PC-9 (cell line): ENCODE results near the gene COX14. TPM values are rescaled to one million over a fixed set of nuclear protein-coding genes. Genes with fewer than 3 reads are reported as not detected.
A peak's percentile ranks its signal among the peaks of the same experiment; 100 is the strongest.

ENCODE experiments used
- BruUV-seq: library from RNA; stranded (reverse); fragments of 400-500 nt; replicated peaks from 2 replicates; lab custom pipeline; 2021; lab: Mats Ljungman, UMichigan
- CTCF ChIA-PET: fragments of 300-600 bp; sonication (Branson Sonifier 250); formaldehyde crosslinking; loops from one replicate; lab custom pipeline; 2022; ENCODE audit warnings: antibody characterized with exemption; lab: Charles Lee
- POLR2A ChIA-PET: fragments of 300-600 bp; sonication (Branson Sonifier 250); formaldehyde crosslinking; loops from one replicate; lab custom pipeline; 2022; ENCODE audit warnings: antibody characterized with exemption; ENCODE audit not compliant: unreplicated experiment; lab: Charles Lee
- DNase-seq, 2 experiments: peaks; one replicate each; pipeline versions ENCODE4 v3.0.0 to v3.0.0-alpha.2; 2015 to 2022; ENCODE audit warnings: mixed read lengths in 1 of 2
- H2AFZ ChIP-seq: fragments of 200-600 bp; sonication (generic); 2 replicates; pipeline ENCODE4 v1.8.1; 2017; ENCODE audit warnings: antibody characterized with exemption
- H3F3A ChIP-seq: fragments of 200-600 bp; sonication (generic); 2 replicates; pipeline ENCODE4 v1.8.1; 2017; ENCODE audit warnings: antibody characterized with exemption, mild to moderate bottlenecking, low read depth; ENCODE audit not compliant: insufficient read depth
- H3K27ac ChIP-seq: fragments of 200-600 bp; sonication (generic); 2 replicates; pipeline ENCODE4 v1.6.1; 2016; ENCODE audit warnings: mixed run types
- H3K27me3 ChIP-seq: fragments of 200-600 bp; sonication (generic); 2 replicates; pipeline ENCODE4 v1.6.1; 2016; ENCODE audit warnings: low read depth, mixed run types; ENCODE audit not compliant: insufficient read depth
- H3K36me3 ChIP-seq: fragments of 200-600 bp; sonication (generic); 2 replicates; pipeline ENCODE4 v1.6.1; 2016; ENCODE audit warnings: low read depth, mixed run types
- H3K4me1 ChIP-seq: fragments of 200-600 bp; sonication (generic); replicated peaks from 2 replicates; pipeline ENCODE4 v1.6.1; 2016; ENCODE audit warnings: mixed run types; ENCODE audit not compliant: insufficient read depth
- H3K4me2 ChIP-seq: fragments of 200-600 bp; sonication (generic); 2 replicates; pipeline ENCODE4 v1.6.1; 2017; ENCODE audit warnings: mixed run types
- H3K4me3 ChIP-seq: fragments of 200-600 bp; sonication (generic); 2 replicates; pipeline ENCODE4 v1.6.1; 2016; ENCODE audit warnings: mixed run types
- H3K79me2 ChIP-seq: fragments of 200-600 bp; sonication (generic); 2 replicates; pipeline ENCODE4 v1.6.1; 2017; ENCODE audit warnings: low read depth, mixed run types
- H3K9me2 ChIP-seq: fragments of 200-600 bp; sonication (generic); 2 replicates; pipeline ENCODE4 v1.8.1; 2017; ENCODE audit warnings: mild to moderate bottlenecking; ENCODE audit not compliant: insufficient read depth
- H3K9me3 ChIP-seq: fragments of 200-600 bp; sonication (generic); 2 replicates; pipeline ENCODE4 v1.8.1; 2016; ENCODE audit warnings: low read depth; ENCODE audit not compliant: insufficient read depth
- H4K20me1 ChIP-seq: fragments of 200-600 bp; sonication (generic); 2 replicates; pipeline ENCODE4 v1.8.1; 2017; ENCODE audit not compliant: insufficient read depth
- EZH2 ChIP-seq: fragments of 200-600 bp; sonication (generic); IDR thresholded peaks from 2 replicates; pipeline ENCODE4 v1.8.0; 2017; ENCODE audit warnings: antibody characterized with exemption, low read depth
- intact Hi-C: fragments of 100-400 bp; cut with micrococcal nuclease; formaldehyde crosslinking; loops from one replicate; pipeline ENCODE4 v1.10.0; 2022; ENCODE audit not compliant: unreplicated experiment
- total RNA-seq: library from RNA; stranded (reverse); gene quantifications from 2 replicates; pipeline ENCODE4 v1.2.3, GENCODE V29; 2021
- TF ChIP-seq, protein P1 (sequence below): fragments of 200-600 bp; sonication (generic); conservative IDR thresholded peaks from 2 replicates; pipeline ENCODE4 v1.6.1; 2017; ENCODE audit warnings: mixed run types, antibody characterized with exemption, mild to moderate bottlenecking, moderate library complexity

Gene COX14
- total RNA-seq, 1 experiment from 2014 or later, result 53.9 TPM

DNA sequence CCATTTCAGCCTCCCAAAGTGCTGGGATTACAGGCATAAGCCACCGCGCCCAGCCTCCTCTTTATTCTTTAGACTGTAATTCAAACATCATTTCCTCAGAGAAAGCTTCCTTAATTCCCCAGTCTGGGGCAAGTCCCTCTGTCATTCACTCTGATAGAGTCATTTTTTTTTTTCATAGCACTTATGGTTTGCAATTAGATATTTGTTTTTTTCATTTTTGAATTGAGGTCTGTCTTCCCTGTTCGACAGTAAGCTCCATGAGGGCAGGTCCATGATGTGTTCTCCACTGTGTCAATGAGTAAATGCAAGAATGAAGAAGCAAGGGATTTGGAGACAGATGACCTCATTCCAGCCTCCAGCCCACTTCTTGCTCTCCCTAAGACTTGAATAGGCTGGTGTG, 42.5 kb upstream of the COX14 start:
- CTCF ChIA-PET, result interaction anchor here (0.5 to 0.6 kb wide), 2 partner anchors 103 to 269 kb away, joined by 9 to 11 read pairs; no protein-coding TSS in a partner anchor
- Histone ChIP-seq H4K20me1 (no peaks in the 10 kb centered on the region), H3K4me3 (no peak overlapping the region), H3K9me2 (no peaks in the 10 kb centered on the region), H3K79me2 (no peaks in the 10 kb centered on the region), H3K4me2 (no peak overlapping the region), H3K36me3 (no peaks in the 10 kb centered on the region), H3K9me3 (no peaks in the 10 kb centered on the region), H3K4me1 (peaks cover 6% of the 10 kb centered on the region; the same call in 1 of the 2 replicates), H3K27me3 (no peaks in the 10 kb centered on the region), H2AFZ (no peak overlapping the region), H3F3A (peaks cover 11% of the 10 kb centered on the region; the same call in 1 of the 2 replicates), H3K27ac (no peak overlapping the region)
- no TSS peak for BruUV-seq
- POLR2A ChIA-PET, result interaction anchor here (0.6 kb wide), 1 partner anchor 630 kb away, joined by 8 read pairs; no protein-coding TSS in a partner anchor
- no peak for DNase-seq
- TF ChIP-seq, protein P1, sequence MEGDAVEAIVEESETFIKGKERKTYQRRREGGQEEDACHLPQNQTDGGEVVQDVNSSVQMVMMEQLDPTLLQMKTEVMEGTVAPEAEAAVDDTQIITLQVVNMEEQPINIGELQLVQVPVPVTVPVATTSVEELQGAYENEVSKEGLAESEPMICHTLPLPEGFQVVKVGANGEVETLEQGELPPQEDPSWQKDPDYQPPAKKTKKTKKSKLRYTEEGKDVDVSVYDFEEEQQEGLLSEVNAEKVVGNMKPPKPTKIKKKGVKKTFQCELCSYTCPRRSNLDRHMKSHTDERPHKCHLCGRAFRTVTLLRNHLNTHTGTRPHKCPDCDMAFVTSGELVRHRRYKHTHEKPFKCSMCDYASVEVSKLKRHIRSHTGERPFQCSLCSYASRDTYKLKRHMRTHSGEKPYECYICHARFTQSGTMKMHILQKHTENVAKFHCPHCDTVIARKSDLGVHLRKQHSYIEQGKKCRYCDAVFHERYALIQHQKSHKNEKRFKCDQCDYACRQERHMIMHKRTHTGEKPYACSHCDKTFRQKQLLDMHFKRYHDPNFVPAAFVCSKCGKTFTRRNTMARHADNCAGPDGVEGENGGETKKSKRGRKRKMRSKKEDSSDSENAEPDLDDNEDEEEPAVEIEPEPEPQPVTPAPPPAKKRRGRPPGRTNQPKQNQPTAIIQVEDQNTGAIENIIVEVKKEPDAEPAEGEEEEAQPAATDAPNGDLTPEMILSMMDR, result no peak
- TF ChIP-seq EZH2, result no peak
- intact Hi-C loops, result no loop called here

DNA sequence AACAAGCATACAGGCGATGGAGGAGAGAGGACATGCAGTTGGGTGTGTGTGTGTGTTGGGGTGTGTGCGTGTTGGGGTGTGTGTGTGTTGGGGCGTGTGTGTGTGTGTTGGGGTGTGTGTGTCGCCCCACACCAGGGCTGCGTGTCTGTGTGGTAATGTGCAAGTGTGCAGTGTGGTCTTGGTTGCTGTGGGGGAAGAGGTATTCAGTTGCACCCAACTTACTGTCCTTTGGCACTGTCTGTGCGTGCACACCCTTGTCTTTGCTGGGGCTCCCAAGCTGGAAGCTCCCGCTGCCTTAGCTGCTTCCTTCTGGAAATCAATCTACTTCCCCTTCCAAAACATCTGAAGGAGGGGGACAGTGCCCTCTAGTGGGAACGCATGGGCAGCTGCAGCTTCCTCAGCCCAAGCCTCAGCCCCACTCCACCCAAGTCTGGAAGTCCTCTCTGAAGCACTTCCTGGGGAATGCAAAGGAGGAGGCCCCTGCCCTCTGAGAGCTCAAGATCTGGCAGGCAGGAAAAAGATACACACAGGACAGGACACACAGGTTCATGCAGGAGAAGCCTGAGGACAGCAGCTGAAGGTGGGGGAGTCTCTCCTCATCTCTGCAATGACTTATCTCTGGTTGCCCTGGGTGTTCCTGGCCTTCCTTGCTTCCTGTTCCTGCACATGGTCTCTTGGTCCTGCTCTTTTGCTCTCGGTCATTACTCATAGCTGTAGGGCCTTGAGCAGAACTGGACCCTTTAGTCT, 41.5 kb upstream of the COX14 start:
- no peak overlapping the region for H3K27ac ChIP-seq
- H3K79me2 ChIP-seq, result no peaks in the 10 kb centered on the region
- no peak overlapping the region for H3K4me3 ChIP-seq
- H3K36me3 ChIP-seq, result no peaks in the 10 kb centered on the region
- POLR2A ChIA-PET, result interaction anchor here (0.6 kb wide), 1 partner anchor 111 kb away, joined by 5 read pairs; no protein-coding TSS in a partner anchor
- CTCF ChIA-PET, result interaction anchor here (0.6 to 1.4 kb wide), 13 partner anchors 14 to 1318 kb away, joined by 3 to 10 read pairs (median 4); partner anchors contain the start of gene SMARCD1
- no peak overlapping the region for H2AFZ ChIP-seq
- no peak for TF ChIP-seq EZH2
- TF ChIP-seq, protein P1, result peak; percentile 89
- DNase-seq, result peak; percentile 62 to 78
- intact Hi-C loops, result loop anchor here (1.0 to 2.0 kb wide), 4 partner anchors 31 to 294 kb away; partner anchors contain the start of gene BCDIN3D
- no TSS peak for BruUV-seq
- H3K4me2 ChIP-seq, result no peak overlapping the region
- H3K27me3 ChIP-seq, result no peaks in the 10 kb centered on the region
- H3K4me1 ChIP-seq, result peaks cover 6% of the 10 kb centered on the region; the same call in 1 of the 2 replicates
- H3F3A ChIP-seq, result peaks cover 11% of the 10 kb centered on the region; the same call in 1 of the 2 replicates
- no peaks in the 10 kb centered on the region for H4K20me1 ChIP-seq
- no peaks in the 10 kb centered on the region for H3K9me3 ChIP-seq
- no peaks in the 10 kb centered on the region for H3K9me2 ChIP-seq

GRCh38 chr12:50072198-50072907, 39.7 kb upstream of the COX14 start:
- Histone ChIP-seq H3K4me3 (no peak overlapping the region), H3K27me3 (no peaks in the 10 kb centered on the region), H3K27ac (no peak overlapping the region), H4K20me1 (no peaks in the 10 kb centered on the region), H3K9me3 (no peaks in the 10 kb centered on the region), H3K4me2 (no peak overlapping the region), H3K79me2 (no peaks in the 10 kb centered on the region), H2AFZ (no peak overlapping the region), H3K9me2 (no peaks in the 10 kb centered on the region), H3K4me1 (no peaks in the 10 kb centered on the region), H3F3A (no peaks in the 10 kb centered on the region), H3K36me3 (no peaks in the 10 kb centered on the region)
- ChIA-PET CTCF (interaction anchor here (0.6 kb wide), 1 partner anchor 42 kb away, joined by 5 read pairs; no protein-coding TSS in a partner anchor), POLR2A (interaction anchor here (0.7 kb wide), 1 partner anchor 12 kb away, joined by 5 read pairs; no protein-coding TSS in a partner anchor)
- intact Hi-C loops, result no loop called here
- no peak for DNase-seq
- BruUV-seq, result no TSS peak
- TF ChIP-seq EZH2, result no peak
- TF ChIP-seq, protein P1, result no peak
